GM12874 (cell line): ENCODE results near the gene CENPU.

Source experiments
- CTCF ChIP-seq: IDR thresholded peaks from 2 replicates; pipeline ENCODE4 v1.5.1; 2011; ENCODE audit warnings: low read depth, mild to moderate bottlenecking, control low read depth, low read length, moderate library complexity; ENCODE audit not compliant: insufficient read depth

CENPU gene

GRCh38 chr4:184715526-184715925 lies 18.4 kb downstream of the CENPU start:
- no peak for TF ChIP-seq CTCF

- TF ChIP-seq CTCF = no peak
Observed at GRCh38 chr4:184713887-184714286, 20.0 kb downstream of the CENPU start.

- TF ChIP-seq CTCF = no peak
Observed at GRCh38 chr4:184712322-184712721, 21.6 kb downstream of the CENPU start.

GRCh38 chr4:184706453-184706852 lies 27.4 kb downstream of the CENPU start:
- no peak for TF ChIP-seq CTCF

- no peak for TF ChIP-seq CTCF
Observed at GRCh38 chr4:184705692-184706091, 28.2 kb downstream of the CENPU start.

- TF ChIP-seq CTCF = no peak
Observed at GRCh38 chr4:184702114-184702513, 31.8 kb downstream of the CENPU start.

- TF ChIP-seq CTCF = no peak
Observed at GRCh38 chr4:184699941-184700340, 34.0 kb downstream of the CENPU start.

- no peak for TF ChIP-seq CTCF
Observed at GRCh38 chr4:184697956-184698355, 35.9 kb downstream of the CENPU start.
